GM21723 (cell line): ENCODE results near the gene SH3GL1.
A peak's percentile ranks its signal among the peaks of the same experiment; 100 is the strongest.

Source experiments
- ATAC-seq: cut with Tn5 transposase; IDR thresholded peaks from one replicate; pipeline ENCODE4 v1.9.1; 2021; ENCODE audit warnings: mild to moderate bottlenecking, moderate library complexity; ENCODE audit not compliant: unreplicated experiment

SH3GL1 gene

DNA sequence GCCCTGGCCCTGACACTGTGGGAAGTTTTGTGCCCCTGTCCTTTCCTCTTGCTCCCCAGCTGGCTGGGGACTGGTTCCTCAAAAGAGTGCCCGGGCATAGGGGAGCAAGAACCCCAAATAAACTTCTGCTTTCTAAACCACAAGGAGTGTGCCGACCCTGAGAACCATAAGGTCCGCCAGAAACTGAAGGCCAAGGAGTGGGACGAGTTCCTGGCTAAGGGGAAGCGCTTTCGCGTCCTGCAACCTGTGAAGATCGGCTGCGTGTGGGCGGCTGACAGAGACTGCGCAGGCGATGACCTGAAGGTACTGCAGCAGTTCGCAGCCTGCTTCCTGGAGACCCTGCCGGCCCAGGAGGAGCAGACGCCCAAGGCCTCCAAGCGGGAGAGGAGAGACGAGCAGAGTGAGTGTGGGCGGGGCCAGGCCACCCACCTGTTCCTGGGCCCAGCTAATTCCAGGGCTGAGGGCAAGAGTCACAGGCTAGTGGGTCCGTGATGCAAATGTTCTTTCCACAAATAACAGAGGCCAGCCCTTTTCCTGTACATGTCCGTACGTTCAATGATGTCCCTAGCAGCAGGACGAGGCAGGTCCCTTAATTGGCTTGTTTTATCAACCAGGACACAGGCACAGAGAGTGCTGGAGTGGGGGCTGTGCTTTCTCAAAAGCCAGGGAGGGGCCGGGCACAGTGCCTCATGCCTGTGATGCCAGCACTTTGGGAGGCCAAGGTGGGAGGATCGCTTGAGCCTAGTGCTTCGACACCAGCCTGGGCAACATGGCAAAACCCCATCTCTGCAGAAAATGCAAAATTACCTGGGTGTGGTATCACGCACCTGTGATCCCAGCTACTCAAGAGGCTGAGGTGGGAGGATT is 31.7 kb upstream of the SH3GL1 start:
- ATAC-seq: no peak

DNA sequence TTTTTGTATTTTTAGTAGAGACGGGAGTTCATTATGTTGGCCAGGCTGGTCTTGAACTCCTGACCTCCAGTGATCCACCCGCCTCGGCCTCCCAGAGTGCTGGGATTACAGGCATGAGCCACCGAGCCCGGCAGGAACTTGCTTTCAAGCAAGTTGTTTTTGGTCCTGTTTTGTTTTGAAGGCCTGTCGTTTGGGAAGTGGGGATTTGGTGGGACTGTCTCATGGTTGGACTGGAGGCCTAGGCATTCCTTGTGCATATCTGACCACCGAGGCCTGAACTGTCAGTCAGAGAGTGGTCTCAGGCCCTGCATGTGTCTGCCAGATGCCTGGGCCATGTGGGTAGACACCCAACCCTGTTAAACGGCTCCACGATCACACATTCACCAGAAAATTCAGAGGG is 30.9 kb upstream of the SH3GL1 start:
- no peak for ATAC-seq

DNA sequence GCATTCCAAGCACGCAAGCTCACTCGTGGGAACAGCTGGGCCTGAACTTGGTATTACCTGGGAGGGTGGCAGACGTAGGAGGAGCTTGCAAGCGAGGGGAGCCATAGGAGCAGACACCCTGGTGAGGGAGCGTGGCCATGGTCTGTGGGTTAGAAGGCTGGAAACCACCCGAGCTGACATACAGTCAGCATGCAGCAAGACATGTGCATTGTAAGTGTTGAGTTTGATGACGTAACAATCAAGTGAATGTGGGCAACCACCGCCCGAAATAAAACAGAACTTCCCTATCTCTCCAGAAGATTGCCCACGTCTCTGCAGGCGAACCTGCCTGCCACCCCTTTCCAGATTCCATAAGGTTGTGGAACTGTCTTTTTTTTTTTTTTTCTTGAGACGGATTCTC is 30.4 kb upstream of the SH3GL1 start:
- ATAC-seq: no peak

DNA sequence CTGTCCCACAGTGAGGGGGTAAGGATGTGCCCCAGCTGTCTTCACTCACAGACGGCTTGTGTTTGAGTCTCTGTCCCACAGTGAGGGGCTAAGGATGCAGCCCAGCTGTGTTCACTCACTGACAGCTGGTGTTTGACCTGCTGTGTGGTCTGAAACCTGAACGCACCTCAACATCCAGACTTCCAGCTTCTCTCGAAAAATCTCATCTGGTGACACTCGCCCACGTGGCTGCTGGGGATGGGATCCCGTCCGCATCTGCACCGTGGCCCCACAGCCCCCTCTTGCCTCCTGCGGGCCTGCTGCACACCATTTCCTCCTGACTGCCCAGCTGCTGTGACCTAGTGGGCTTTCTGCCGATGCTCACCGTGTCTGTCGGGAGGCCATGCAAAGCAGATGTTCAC is 29.4 kb upstream of the SH3GL1 start:
- ATAC-seq: no peak

DNA sequence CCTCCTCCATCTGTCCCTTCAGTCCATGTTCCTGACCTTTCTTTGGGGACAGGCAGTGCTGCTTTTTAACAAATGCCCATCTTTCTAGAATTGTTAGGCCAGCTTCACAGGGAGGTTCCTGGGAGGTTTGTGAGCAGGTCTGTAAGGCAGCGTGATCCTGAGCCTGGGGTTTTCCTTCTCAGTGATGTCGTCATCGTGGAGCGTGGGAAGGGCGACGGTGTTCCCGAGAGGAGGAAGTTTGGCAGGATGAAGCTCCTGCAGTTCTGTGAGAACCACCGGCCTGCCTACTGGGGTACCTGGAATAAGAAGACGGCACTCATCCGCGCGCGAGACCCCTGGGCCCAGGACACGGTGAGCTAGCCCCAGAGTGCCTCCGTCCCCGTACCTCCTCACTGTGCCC is 28.9 kb upstream of the SH3GL1 start:
- ATAC-seq: no peak

DNA sequence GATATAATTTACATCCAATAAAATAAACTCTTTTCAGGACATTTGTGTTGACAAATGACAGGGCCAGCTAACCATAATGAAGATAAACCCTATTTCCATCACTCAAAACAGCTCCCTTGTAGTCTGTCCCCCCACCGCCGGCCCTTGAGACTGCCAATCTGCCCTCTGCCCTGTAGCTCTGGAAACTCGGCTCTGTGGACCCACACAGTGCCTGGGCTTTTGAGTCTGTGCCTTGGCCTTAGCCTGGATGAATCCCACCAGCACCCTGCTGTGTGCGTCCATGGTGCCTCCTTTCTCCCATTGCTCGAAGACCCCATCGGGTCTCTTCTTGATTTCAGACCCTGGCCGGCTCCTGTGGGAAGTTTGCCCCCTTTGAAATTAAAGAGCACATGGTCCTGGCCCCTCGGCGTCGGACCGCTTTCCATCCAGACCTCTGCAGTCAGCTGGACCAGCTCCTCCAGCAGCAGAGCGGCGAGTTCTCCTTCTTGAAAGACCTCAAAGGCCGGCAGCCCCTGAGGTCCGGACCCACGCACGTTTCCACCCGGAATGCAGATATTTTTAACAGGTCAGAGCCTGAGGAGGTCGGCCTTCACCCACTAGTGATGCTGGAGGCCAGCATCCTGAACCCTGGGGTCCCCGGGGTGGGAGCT is 28.1 kb upstream of the SH3GL1 start:
- ATAC-seq: no peak

DNA sequence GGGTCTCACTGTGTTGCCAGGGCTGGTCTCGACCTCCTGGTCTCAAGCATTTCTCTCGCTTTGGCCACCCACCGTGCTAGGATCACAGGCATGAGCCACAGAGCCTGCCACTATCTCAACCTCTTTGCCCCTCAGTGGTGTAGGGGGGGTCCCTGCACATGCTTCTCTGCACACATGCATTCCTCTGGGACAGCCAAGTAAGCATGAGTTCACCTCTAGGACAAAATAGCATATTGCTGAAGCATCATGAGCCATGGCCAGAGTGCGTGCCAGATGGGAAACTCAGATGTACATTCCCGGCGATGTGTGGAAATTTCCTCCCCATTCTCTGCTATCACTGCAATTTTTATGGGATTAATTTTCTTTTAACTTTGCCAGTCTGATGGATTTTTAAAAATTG is 25.2 kb upstream of the SH3GL1 start:
- no peak for ATAC-seq

DNA sequence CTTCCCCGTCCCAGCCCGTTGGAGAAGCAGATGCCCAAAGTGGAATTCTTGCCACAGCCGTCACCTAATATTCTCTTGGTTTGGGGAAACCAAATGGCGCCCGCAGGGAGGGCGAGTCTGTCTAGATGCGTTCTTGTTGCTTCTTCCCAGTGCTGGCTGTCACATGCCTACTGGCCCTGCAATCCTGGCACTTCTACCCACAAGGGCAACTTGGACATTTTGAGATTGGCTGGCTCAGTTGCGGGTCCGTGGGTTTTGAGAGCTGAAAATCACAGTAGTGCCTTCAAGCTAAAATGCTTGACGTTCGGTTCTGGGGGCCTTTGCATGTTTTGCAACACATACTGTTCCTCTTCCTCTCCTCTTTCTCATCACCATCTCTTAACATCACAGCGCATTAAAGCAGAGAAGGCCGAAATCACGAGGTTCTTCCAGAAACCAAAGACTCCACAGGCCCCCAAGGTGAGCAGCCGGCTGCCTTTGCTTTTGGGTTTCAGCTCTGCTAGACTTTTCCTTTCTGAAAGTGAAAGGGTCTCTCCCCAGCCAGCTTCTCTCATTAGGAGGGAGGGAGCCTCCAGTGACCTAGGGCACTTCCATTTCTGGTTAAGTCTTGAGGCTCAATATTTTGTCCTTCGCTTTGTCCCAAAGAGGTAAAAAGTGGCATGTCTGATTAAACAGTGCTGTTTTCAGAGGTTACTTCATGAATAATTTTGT is 23.2 kb upstream of the SH3GL1 start:
- no peak for ATAC-seq

DNA sequence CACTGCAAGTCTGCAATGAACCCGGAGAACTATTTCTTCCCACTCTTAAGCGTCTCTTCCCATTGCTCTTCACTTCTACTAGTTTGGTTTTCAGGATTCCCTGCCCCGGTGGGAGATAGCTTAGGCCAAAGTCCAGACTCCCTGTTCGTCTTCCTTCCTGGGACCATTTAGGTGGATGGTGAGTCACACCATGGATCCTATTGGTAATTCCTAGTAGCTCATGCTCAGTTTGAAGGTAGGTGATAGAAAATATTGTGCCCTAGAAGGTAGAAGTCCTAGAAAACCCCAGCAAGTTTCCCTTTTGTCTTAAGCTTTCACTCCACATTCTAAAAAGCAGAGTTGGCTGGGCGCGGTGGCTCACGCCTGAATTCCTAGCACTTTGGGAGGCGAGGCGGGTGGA is 15.9 kb upstream of the SH3GL1 start:
- no peak for ATAC-seq

DNA sequence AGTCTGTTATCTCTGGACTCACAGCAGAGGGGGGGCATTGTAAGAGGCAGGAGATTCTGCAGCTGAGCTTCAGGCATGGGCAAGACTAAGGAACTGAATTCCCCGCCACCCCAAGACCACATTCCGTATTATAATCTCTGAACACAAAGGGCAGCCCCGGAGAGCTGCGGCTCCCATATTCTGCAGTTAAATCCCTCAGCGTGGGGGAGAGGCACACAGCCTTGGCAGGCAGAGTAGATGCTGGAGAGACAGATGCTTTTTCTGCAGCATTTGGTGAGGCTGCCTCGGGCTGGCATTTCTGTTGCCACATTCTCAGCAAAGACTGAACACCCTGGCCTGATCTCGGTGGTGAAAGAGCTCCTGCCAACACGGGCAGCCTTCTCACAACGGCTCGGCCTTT is 15.0 kb upstream of the SH3GL1 start:
- no peak for ATAC-seq

DNA sequence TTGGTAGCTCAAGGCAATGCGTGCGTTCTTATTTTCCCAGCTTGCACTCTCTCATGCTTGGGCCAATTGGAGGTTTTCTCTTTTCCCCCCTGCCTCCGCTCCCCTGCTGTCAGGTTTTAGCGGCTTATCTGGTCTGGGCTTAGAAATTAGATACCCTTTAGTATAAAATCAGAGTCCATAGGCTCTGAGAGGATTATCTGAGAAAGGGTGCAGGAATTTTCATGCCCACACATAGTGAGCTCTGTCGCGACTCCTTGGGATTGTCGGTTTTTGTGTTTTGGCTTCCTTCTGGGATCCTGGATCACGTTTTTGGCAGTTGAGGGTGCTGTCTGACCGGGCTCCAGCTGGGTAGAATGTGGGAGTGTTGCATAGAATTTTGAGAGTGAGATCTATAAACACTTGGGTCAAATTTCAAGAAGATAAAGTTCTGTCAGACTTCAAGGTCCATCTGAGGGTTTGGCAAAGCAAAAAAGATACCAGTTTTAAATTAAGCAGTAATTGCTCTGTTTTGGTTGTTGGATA is 14.5 kb upstream of the SH3GL1 start:
- no peak for ATAC-seq

DNA sequence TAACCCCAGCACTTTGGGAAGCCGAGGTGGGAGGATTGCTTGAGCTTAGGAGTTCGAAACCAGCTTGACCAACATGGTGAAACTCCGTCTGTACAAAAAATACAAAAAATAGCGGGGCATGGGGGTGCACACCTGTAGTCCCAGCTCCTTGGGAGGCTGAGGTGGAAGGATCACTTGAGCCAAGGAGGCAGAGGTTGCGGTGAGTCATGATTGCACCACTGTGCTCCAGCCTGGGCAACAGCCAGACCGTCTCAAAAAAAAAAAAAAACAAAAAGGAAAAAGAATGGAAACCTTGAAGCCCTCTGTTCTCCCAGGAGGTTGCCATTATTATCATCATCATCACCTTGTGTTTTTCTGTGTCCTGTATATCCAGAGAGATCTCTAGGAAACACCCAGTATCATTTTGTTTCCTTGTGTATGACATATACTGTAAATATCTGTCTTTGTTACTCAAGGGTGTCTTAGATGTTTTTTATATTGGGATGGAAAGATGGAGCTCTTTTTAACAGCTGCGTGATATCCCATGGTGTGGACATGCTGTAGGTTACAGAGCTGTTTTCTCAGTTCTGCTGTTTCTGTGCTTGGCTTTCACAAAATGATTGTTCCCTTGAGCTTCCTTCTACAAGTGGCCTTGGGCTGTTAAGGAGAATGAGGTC is 13.9 kb upstream of the SH3GL1 start:
- ATAC-seq: no peak

DNA sequence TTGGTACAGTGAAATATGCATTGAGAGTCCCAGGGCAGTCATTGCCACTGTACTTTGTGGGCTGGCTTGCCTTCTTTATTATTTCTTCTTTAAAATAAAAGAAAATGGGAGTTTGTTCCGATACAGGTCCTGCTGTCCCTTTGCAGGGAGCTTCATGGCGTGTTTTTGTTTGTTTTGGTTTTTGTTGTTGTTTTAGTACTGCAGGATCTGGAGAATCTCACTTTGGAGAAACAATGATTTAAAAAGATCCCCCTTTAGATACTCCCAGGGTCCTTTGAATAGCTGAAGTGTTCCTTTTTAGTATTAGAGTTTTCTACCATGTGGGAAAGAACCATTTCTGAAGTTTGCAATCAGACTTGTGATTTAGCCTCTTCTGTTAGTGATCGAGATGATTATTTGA is 13.2 kb upstream of the SH3GL1 start:
- no peak for ATAC-seq

DNA sequence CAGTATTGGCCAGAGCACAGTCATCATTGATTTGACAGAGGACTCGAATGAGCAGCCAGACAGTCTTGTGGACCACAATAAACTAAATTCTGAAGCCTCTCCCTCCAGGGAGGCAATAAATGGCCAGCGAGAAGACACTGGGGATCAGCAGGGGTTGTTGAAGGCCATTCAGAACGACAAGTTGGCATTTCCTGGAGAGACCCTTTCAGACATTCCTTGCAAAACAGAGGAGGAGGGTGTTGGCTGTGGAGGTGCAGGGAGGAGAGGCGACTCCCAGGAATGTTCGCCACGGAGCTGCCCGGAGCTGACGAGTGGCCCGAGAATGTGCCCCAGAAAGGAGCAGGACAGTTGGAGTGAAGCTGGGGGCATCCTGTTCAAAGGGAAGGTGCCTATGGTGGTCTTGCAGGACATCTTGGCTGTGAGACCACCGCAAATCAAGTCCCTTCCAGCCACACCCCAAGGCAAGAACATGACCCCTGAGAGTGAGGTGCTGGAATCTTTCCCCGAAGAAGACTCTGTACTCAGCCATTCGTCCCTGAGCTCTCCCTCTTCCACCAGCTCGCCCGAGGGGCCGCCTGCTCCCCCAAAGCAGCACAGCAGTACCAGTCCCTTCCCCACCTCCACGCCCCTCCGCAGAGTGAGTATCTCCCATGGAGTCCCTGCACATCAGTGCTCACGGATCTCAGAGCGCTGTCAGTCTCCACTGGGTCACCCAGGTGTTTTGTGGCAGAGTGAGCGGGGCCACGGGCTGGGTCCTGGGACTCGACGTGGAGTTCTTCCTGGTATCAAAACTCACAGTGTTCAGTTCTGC is 9.0 kb upstream of the SH3GL1 start:
- no peak for ATAC-seq

DNA sequence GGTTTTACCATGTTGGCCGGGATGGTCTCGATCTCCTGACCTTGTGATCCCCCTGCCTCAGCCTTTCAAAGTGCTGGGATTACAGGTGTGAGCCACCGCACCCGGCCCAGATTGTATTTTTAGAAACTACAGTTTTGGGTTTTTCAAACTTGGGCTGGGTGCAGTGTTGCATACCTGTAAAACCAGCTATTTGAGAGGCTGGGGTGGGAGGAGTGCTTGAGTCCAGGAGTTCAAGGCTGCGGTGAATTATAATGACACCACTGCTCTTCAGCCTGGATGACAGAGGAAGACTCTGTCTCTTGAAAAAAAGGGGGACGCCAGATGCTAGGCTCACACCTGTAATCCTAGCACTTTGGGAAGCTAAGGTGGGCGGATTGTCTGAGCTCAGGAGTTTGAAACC is 6.3 kb upstream of the SH3GL1 start:
- ATAC-seq: no peak

DNA sequence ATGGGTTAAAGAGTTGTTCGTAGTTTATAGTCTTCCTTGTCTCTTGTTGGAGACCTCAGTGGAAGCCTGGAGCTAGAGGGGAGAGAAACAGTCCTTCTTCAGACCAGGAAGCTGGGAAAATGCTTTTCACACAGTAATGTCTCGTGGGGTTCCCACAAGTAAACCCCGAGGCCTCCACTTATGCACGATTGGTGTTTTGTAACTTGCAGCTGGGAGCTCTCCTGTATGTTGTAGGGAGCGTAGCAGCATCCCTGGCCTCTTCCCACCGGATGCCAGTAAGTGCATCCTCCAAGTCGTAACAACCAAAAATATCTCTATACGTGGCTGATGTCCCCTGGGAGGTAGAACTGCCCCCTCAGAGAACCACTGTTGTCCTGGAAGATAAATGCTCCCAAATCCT is 5.6 kb upstream of the SH3GL1 start:
- ATAC-seq: no peak

DNA sequence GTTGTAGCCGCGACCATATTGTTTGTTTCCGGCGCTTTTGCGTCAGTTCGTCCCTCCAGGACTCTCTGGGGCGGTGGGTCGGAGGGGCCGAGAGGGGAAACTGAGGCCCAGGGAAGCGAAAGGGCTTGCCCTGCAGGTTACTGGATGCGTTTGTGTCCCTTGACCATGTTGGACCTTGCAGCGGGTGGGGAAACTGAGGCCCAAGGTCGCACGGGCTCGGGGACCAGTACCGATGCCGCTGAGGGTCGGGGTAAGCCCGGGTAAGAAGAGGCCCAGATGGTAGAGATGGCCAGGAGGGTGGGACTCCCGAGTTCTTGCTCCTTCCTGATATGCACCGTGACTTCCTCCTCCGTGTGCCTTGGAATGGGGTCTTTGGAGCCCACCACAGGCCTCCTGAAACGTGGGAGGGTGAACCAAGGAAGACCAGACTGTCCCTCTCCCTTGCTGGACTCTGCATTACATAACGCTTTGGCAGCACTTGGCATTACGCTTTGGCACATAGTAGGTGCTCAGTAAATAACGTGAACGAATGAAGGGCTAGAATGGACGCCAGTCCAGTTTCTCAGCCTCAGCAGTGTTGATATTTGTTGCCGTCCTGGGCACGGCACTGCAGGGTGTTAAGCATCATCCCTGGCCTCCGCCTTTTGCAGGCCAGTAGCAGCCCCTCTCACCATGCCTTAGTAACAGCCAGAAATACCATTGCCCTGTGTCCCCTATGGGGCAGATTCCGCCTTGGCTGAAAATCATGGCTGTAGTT is 2.8 kb upstream of the SH3GL1 start:
- no peak for ATAC-seq

DNA sequence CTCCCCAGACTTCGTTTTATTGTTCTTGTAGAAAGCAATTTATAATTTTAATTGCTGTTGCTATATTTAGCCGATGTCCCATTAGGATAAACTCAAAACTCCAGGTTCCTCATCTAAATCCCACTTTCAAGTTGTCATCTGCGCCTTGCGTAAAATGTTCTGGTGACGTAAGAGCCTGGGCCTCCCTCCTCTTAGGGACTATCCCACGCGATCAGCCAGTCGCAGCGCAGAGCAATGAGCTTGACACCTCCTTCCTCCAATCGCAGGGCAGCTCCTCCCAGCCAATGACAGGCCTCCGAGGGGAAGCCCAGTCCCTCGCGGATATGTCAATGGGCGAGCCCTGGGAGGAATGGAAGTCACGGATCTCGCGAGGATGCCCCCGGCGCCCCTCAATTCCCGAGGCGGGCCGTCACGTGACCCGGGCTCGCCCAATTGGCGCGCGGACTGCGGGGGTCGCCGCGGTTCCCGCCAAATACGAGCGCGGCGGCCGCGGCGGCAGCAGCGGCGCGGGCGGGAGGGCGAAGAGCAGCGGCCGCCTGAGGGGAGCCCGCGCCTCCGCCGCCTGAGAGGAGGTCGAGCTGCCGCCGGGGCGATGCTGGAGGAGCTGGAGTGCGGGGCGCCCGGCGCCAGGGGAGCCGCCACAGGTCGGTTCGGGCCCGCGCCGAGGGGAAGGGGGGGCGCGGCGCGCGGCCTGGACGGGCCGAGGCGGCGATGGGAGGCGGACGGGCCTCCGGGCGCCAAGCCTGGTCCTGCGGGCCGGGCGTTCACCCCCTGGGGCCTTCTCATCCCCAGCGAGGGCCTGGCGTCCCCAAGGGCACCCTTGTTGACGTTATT is 2.0 kb upstream of the SH3GL1 start, which contains the start of gene CHAF1A:
Gene CHAF1A, plus strand, starts transcription at position 470 of the 834 bp plus-strand sequence. Its CDS starts 123 bp downstream, at position 593.
- ATAC-seq: peak; percentile 75

DNA sequence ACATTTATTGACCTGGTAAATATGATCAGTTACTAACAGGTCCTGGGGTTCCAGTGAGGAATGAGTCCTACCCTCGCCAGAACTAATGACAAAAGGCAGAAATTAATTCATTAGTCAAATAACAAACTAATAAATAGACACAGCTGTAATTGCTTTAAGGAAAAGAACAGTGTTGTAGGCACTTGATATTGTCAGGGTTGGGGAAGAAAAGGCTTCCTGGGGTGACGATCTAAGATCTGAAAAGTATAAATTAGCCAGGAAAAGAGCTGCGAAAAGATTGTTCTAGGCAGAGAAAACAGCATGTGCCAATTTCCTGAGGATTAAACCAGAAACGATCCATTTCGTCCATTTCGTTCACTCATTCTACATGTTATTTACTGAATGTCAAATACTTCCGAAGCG is 1.4 kb upstream of the SH3GL1 start:
- no peak for ATAC-seq
